Vagina (tissue), 2 donors: ENCODE results near the gene GINS3.
"Not testable (repeated sequence)": the region's sequence is repeated elsewhere in the genome, so short reads cannot be mapped to it uniquely, and the experiment has no call there.

Source experiments
- CTCF ChIP-seq, 3 experiments: fragments of 450-650 bp in 2 of 3; fragments of 200-600 bp in 1 of 3; sonication (generic) in 1 of 3; IDR thresholded peaks; one replicate each; pipeline ENCODE4 v1.5.1; 2017 to 2019; ENCODE audit warnings: antibody characterized with exemption in 3 of 3, mild to moderate bottlenecking in 2 of 3, moderate library complexity in 2 of 3
- POLR2A ChIP-seq, 2 donors: fragments of 450-650 bp; IDR thresholded peaks; one replicate each; pipeline ENCODE4 v1.6.1; 2017; ENCODE audit warnings: antibody characterized with exemption in 2 of 2, mild to moderate bottlenecking in 2 of 2, moderate library complexity in 2 of 2
- POLR2AphosphoS5 ChIP-seq, 2 donors: sonication (generic); formaldehyde crosslinking; IDR thresholded peaks; one replicate each; pipeline ENCODE4 v1.9.0; 2017; ENCODE audit warnings: antibody characterized with exemption in 2 of 2, mild to moderate bottlenecking in 2 of 2, low read depth in 1 of 2; ENCODE audit not compliant: insufficient read depth in 1 of 2

DNA sequence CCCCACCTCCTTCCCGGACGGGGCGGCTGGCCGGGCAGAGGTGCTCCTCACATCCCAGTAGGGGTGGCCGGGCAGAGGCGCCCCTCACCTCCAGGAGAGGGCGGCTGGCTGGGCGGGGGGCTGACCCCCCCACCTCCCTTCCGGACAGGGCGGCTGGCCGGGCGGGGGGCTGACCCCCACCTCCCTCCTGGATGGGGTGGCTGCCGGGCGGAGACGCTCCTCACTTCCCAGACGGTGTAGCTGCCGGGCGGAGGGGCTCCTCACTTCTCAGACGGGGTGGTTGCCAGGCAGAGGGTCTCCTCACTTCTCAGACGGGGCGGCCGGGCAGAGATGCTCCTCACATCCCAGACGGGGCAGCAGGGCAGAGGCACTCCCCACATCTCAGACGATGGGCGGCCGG, 4.6 kb downstream of the GINS3 start:
- not testable (repeated sequence) for TF ChIP-seq POLR2A (IDR thresholded peaks at IDR 0.05); CTCF (IDR thresholded peaks at IDR 0.05); POLR2AphosphoS5 (IDR thresholded peaks at IDR 0.05; ENCODE audit: insufficient read depth in 1 of 2, low read depth in 1 of 2)
